Measurements from ENCODE around the gene PPP3CA.

GRCh38 chr4:101055392-101055791 is 291.9 kb downstream of the PPP3CA start:
- TF ChIP-seq TARDBP (IDR thresholded peaks at IDR 0.05): no peak
- TF ChIP-seq SP1 (IDR thresholded peaks at IDR 0.05): no peak
- TF ChIP-seq HDGF (IDR thresholded peaks at IDR 0.05; ENCODE audit: borderline replicate concordance): no peak
- no peak for TF ChIP-seq ARNT (IDR thresholded peaks at IDR 0.05)
- no peak for TF ChIP-seq ZNF384 (IDR thresholded peaks at IDR 0.05)
- no peak for TF ChIP-seq BHLHE40 (IDR thresholded peaks at IDR 0.05; ENCODE audit: borderline replicate concordance)
- TF ChIP-seq FOXM1 (IDR thresholded peaks at IDR 0.05; ENCODE audit: borderline replicate concordance): no peak
- TF ChIP-seq NFRKB (IDR thresholded peaks at IDR 0.05): no peak
- no peak for TF ChIP-seq CTBP1 (IDR thresholded peaks at IDR 0.05; ENCODE audit: borderline replicate concordance)
- no peak for TF ChIP-seq ELF4 (IDR thresholded peaks at IDR 0.05)
- no peak for TF ChIP-seq LEF1 (IDR thresholded peaks at IDR 0.05; ENCODE audit: borderline replicate concordance)
- TF ChIP-seq PKNOX1 (IDR thresholded peaks at IDR 0.05): no peak
- TF ChIP-seq SUZ12 (IDR thresholded peaks at IDR 0.05): no peak
- no peak for TF ChIP-seq FOXK2 (IDR thresholded peaks at IDR 0.05)

All from HEK293T (cell line).